ENCODE results near the gene HYLS1. TPM values are rescaled to one million over a fixed set of nuclear protein-coding genes. Genes with fewer than 3 reads are reported as not detected.

Gene HYLS1
- total and polyA plus RNA-seq, 8 donors: 0.87 to 6.6 (median 2.9) TPM; not detected in 1

GRCh38 chr11:125869521-125869920 is 17.9 kb upstream of the HYLS1 start:
- Histone ChIP-seq H3K4me3 (no peak overlapping the region), H3K27ac (no peak overlapping the region), H3K36me3 (no peaks in the 10 kb centered on the region), H3K4me1 (peaks cover 0 to 2% (median 0%) of the 10 kb centered on the region in 4 donors), H3K9me3 (peaks cover 0 to 8% (median 0%) of the 10 kb centered on the region in 4 donors), H3K27me3 (no peaks in the 10 kb centered on the region)
- DNase-seq: no peak
- intact Hi-C loops (cut with DNase I; ENCODE audit: low total_unique reads): no loop called here
- WGBS, 5 donors: 49 to 61% (median 54%) methylated on average over 2 of the region's 2 CpGs
- TF ChIP-seq POLR2A (IDR thresholded peaks at IDR 0.05): no peak

GRCh38 chr11:125871391-125872137 is 15.9 kb upstream of the HYLS1 start:
- peak; percentile 34 to 37 for DNase-seq
- TF ChIP-seq EP300 (IDR thresholded peaks at IDR 0.05) (no peak), POLR2AphosphoS5 (IDR thresholded peaks at IDR 0.05) (no peak), POLR2A (IDR thresholded peaks at IDR 0.05) (no peak), CTCF (IDR thresholded peaks at IDR 0.05) (peak in 4 of 7 experiments; percentile 16 to 49 (median 29))
- intact Hi-C loops (cut with DNase I; ENCODE audit: low total_unique reads): no loop called here
- Histone ChIP-seq H3K27ac (no peak overlapping the region), H3K27me3 (no peaks in the 10 kb centered on the region), H3K9me3 (peaks cover 0 to 8% (median 0%) of the 10 kb centered on the region in 4 donors), H3K4me1 (peaks cover 0 to 6% (median 0%) of the 10 kb centered on the region in 4 donors), H3K4me3 (no peak overlapping the region), H3K36me3 (no peaks in the 10 kb centered on the region)
- WGBS, 5 donors: 69 to 76% (median 73%) methylated on average over 10 of the region's 10 CpGs

GRCh38 chr11:125872138-125872491 is 15.4 kb upstream of the HYLS1 start:
- H3K27me3 ChIP-seq: no peaks in the 10 kb centered on the region
- DNase-seq: no peak
- H3K4me3 ChIP-seq: no peak overlapping the region
- intact Hi-C loops (cut with DNase I; ENCODE audit: low total_unique reads): no loop called here
- H3K4me1 ChIP-seq: peaks cover 0 to 6% (median 0%) of the 10 kb centered on the region in 4 donors
- no peak for TF ChIP-seq POLR2A (IDR thresholded peaks at IDR 0.05)
- no peak overlapping the region for H3K27ac ChIP-seq
- no peaks in the 10 kb centered on the region for H3K36me3 ChIP-seq
- peaks cover 0 to 8% (median 0%) of the 10 kb centered on the region in 4 donors for H3K9me3 ChIP-seq

GRCh38 chr11:125873881-125874555 is 13.4 kb upstream of the HYLS1 start:
- intact Hi-C loops (cut with DNase I; ENCODE audit: low total_unique reads): no loop called here
- H3K4me1 ChIP-seq: peaks cover 0 to 6% (median 0%) of the 10 kb centered on the region in 4 donors
- WGBS, 5 donors: 72 to 78% (median 77%) methylated on average over 15 to 20 of the region's 20 CpGs
- H3K27me3 ChIP-seq: no peaks in the 10 kb centered on the region
- H3K36me3 ChIP-seq: no peaks in the 10 kb centered on the region
- H3K9me3 ChIP-seq: peaks cover 0 to 8% (median 0%) of the 10 kb centered on the region in 4 donors
- DNase-seq: no peak
- no peak overlapping the region for H3K27ac ChIP-seq
- no peak overlapping the region for H3K4me3 ChIP-seq
- TF ChIP-seq CTCF (IDR thresholded peaks at IDR 0.05) (no peak), POLR2AphosphoS5 (IDR thresholded peaks at IDR 0.05) (no peak), POLR2A (IDR thresholded peaks at IDR 0.05) (no peak), EP300 (IDR thresholded peaks at IDR 0.05) (no peak)

GRCh38 chr11:125874556-125875124 is 12.8 kb upstream of the HYLS1 start:
- Histone ChIP-seq H3K36me3 (no peaks in the 10 kb centered on the region), H3K4me3 (no peak overlapping the region), H3K9me3 (peaks cover 0 to 8% (median 0%) of the 10 kb centered on the region in 4 donors), H3K4me1 (peaks cover 0 to 6% (median 0%) of the 10 kb centered on the region in 4 donors), H3K27ac (no peak overlapping the region), H3K27me3 (no peaks in the 10 kb centered on the region)
- intact Hi-C loops (cut with DNase I; ENCODE audit: low total_unique reads): loop anchor here (5.0 kb wide), 1 partner anchor 252 kb away; no protein-coding TSS in a partner anchor
- TF ChIP-seq CTCF (IDR thresholded peaks at IDR 0.05) (peak in 5 of 7 experiments; percentile 55 to 79 (median 66)), POLR2AphosphoS5 (IDR thresholded peaks at IDR 0.05) (no peak)
- peak; percentile 48 to 88 for DNase-seq
- 10 to 13% (median 10%) methylated on average over 8 of the region's 8 CpGs for WGBS, 5 donors
